ENCODE measurements around the gene CLIP4.
A peak's percentile ranks its signal among the peaks of the same experiment; 100 is the strongest.
"Not testable (repeated sequence)": the region's sequence is repeated elsewhere in the genome, so short reads cannot be mapped to it uniquely, and the experiment has no call there.

CLIP4 gene

GRCh38 chr2:29105375-29105774 lies 9.8 kb upstream of the CLIP4 start:
- DNase-seq, result no peak

GRCh38 chr2:29106256-29106655 lies 9.0 kb upstream of the CLIP4 start:
- no peak for DNase-seq

GRCh38 chr2:29106980-29107388 lies 8.2 kb upstream of the CLIP4 start:
- DNase-seq, result peak in 1 of 2 experiments; percentile 71

GRCh38 chr2:29107547-29107946 lies 7.7 kb upstream of the CLIP4 start:
- DNase-seq, result not testable (repeated sequence)

- no peak for DNase-seq
Observed at GRCh38 chr2:29108225-29108624, 7.0 kb upstream of the CLIP4 start.

GRCh38 chr2:29109246-29109645 lies 6.0 kb upstream of the CLIP4 start:
- no peak for DNase-seq

GRCh38 chr2:29110916-29111535 lies 4.2 kb upstream of the CLIP4 start:
- DNase-seq, result peak in 1 of 2 experiments; percentile 16

- DNase-seq, result no peak
Observed at GRCh38 chr2:29112379-29112778, 2.8 kb upstream of the CLIP4 start.

- no peak for DNase-seq
Observed at GRCh38 chr2:29113027-29113686, 2.1 kb upstream of the CLIP4 start.

GRCh38 chr2:29113891-29114321 lies 1.3 kb upstream of the CLIP4 start:
- peak; percentile 33 to 78 for DNase-seq

- DNase-seq, result peak; percentile 76 to 90
Observed at GRCh38 chr2:29114586-29114945, 649 bp upstream of the CLIP4 start.

- peak; percentile 37 to 60 for DNase-seq
Observed at GRCh38 chr2:29115797-29116781, 874 bp downstream of the CLIP4 start.

GRCh38 chr2:29117636-29118303 lies 2.6 kb downstream of the CLIP4 start:
- no peak for DNase-seq

- DNase-seq, result no peak
Observed at GRCh38 chr2:29119211-29119610, 4.0 kb downstream of the CLIP4 start.

GRCh38 chr2:29120846-29121245 lies 5.6 kb downstream of the CLIP4 start:
- DNase-seq, result no peak

GRCh38 chr2:29123617-29124349 lies 8.6 kb downstream of the CLIP4 start:
- DNase-seq, result no peak

GRCh38 chr2:29124504-29124903 lies 9.3 kb downstream of the CLIP4 start:
- no peak for DNase-seq

GRCh38 chr2:29129586-29130281 lies 14.5 kb downstream of the CLIP4 start:
- no peak for DNase-seq

GRCh38 chr2:29130295-29130694 lies 15.1 kb downstream of the CLIP4 start:
- DNase-seq, result no peak

- DNase-seq, result no peak
Observed at GRCh38 chr2:29134933-29135332, 19.7 kb downstream of the CLIP4 start.

- DNase-seq, result no peak
Observed at GRCh38 chr2:29139152-29139551, 23.9 kb downstream of the CLIP4 start.

- DNase-seq, result no peak
Observed at GRCh38 chr2:29139731-29140130, 24.5 kb downstream of the CLIP4 start.
